A673 (cell line): Measurements from ENCODE around the gene XYLT1.

Experiments used
- EZH2 ChIP-seq: fragments of 200-600 bp; sonication (generic); IDR thresholded peaks from 2 replicates; pipeline ENCODE4 v1.6.1; 2017; ENCODE audit warnings: borderline replicate concordance, low read depth, mild to moderate bottlenecking, mixed read lengths, antibody characterized with exemption, low read length; ENCODE audit not compliant: poor library complexity, severe bottlenecking
- TF ChIP-seq, protein P1 (sequence below): fragments of 300-800, 200-600 bp; sonication (generic); conservative IDR thresholded peaks from 2 replicates; pipeline ENCODE4 v1.5.1; 2017; ENCODE audit warnings: low read depth, mild to moderate bottlenecking, antibody characterized with exemption, low read length, moderate library complexity, mixed read lengths

DNA sequence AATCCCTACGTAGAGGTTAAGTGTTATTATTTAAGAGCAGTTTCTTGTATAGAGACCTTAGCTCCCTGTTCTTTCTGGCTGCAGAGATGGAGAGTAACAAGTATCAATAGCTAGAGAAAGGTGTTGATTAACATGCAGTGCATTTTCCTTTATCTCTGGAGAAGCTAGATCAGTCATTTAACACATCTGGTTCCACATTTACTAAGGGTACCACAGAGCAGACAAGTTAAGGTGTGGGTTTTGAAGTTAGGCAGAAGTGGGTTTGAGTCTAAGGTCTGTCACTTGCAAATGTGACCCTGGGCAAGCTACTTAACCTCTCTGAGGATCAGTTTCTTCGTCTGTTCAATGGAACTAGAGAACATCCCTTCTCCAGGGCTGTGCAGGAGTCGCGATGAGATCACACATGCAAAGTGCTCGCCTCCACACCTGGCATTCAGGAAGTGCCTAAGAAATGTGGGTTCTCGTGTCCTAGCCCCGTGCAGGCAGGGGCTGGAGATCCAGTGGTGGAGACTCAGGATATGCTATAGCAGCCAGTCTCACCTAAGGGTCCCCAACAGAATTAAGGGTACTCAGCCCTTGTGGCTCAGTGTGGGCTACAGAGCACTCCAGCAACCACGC, 224.4 kb downstream of the XYLT1 start:
- TF ChIP-seq, protein P1, sequence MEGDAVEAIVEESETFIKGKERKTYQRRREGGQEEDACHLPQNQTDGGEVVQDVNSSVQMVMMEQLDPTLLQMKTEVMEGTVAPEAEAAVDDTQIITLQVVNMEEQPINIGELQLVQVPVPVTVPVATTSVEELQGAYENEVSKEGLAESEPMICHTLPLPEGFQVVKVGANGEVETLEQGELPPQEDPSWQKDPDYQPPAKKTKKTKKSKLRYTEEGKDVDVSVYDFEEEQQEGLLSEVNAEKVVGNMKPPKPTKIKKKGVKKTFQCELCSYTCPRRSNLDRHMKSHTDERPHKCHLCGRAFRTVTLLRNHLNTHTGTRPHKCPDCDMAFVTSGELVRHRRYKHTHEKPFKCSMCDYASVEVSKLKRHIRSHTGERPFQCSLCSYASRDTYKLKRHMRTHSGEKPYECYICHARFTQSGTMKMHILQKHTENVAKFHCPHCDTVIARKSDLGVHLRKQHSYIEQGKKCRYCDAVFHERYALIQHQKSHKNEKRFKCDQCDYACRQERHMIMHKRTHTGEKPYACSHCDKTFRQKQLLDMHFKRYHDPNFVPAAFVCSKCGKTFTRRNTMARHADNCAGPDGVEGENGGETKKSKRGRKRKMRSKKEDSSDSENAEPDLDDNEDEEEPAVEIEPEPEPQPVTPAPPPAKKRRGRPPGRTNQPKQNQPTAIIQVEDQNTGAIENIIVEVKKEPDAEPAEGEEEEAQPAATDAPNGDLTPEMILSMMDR: no peak
- TF ChIP-seq EZH2: no peak
